Measurements from ENCODE around the gene CD6. TPM values are rescaled to one million over a fixed set of nuclear protein-coding genes. Genes with fewer than 3 reads are reported as not detected.

Gene CD6
- total RNA-seq, 1 donor from 2014 or later, result 12.0 TPM

DNA sequence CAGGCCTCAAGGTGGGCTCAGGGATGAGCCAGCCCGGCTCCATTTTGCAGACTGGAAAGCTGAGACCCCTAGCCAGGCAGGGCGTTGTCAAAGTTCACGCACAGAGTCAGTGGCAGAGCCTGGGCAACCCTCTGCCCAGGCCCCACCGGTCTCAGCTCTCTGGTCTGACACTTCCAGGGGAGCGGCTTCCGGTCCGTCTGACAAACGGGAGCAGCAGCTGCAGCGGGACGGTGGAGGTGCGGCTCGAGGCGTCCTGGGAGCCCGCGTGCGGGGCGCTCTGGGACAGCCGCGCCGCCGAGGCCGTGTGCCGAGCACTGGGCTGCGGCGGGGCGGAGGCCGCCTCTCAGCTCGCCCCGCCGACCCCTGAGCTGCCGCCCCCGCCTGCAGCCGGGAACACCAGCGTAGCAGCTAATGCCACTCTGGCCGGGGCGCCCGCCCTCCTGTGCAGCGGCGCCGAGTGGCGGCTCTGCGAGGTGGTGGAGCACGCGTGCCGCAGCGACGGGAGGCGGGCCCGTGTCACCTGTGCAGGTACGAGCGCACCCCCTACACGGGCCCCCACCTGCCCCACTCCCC, 36.0 kb downstream of the CD6 start:
- Mint-ChIP-seq H3K4me3 (peak overlapping the region; percentile 74), H3K27ac (no peak overlapping the region), H3K36me3 (ENCODE audit: low read depth) (no peaks in the 10 kb centered on the region), H3K4me1 (peaks cover 26% of the 10 kb centered on the region), H3K27me3 (peaks cover 6% of the 10 kb centered on the region), H3K9me3 (no peaks in the 10 kb centered on the region)
- POLR2A ChIA-PET, result interaction anchor here (0.5 to 0.7 kb wide), 4 partner anchors 16 to 775 kb away, joined by 3 to 4 read pairs (median 4); no protein-coding TSS in a partner anchor
- CTCF ChIA-PET, result interaction anchor here (1.2 to 1.4 kb wide), 2 partner anchors 38 to 121 kb away, joined by 3 to 4 read pairs; no protein-coding TSS in a partner anchor
- DNase-seq (no peak), ATAC-seq (ENCODE audit: low read depth) (peak; percentile 62)
- TF ChIP-seq CTCF (IDR thresholded peaks at IDR 0.05), result no peak
- intact Hi-C loops (cut with micrococcal nuclease), result no loop called here

- Mint-ChIP-seq H3K27me3 (peaks cover 6% of the 10 kb centered on the region), H3K4me3 (peak overlapping the region; percentile 74), H3K4me1 (peaks cover 31% of the 10 kb centered on the region), H3K36me3 (ENCODE audit: low read depth) (no peaks in the 10 kb centered on the region), H3K27ac (no peak overlapping the region), H3K9me3 (no peaks in the 10 kb centered on the region)
- DNase-seq, result no peak
- peak; percentile 50 for ATAC-seq (ENCODE audit: low read depth)
- intact Hi-C loops (cut with micrococcal nuclease), result no loop called here
- no peak for TF ChIP-seq CTCF (IDR thresholded peaks at IDR 0.05)
- CTCF ChIA-PET, result interaction anchor here (1.2 to 2.4 kb wide), 3 partner anchors 38 to 120 kb away, joined by 3 to 6 read pairs (median 4); no protein-coding TSS in a partner anchor
- POLR2A ChIA-PET, result interaction anchor here (0.5 to 0.7 kb wide), 3 partner anchors 15 to 776 kb away, joined by 3 to 4 read pairs (median 4); no protein-coding TSS in a partner anchor
These were observed 36.7 kb downstream of the CD6 start for GRCh38 chr11:61007956-61008896.

GRCh38 chr11:61008971-61009370, 37.5 kb downstream of the CD6 start:
- CTCF ChIA-PET, result interaction anchor here (2.4 kb wide), 1 partner anchor 39 kb away, joined by 6 read pairs; no protein-coding TSS in a partner anchor
- intact Hi-C loops (cut with micrococcal nuclease), result no loop called here
- peaks cover 6% of the 10 kb centered on the region for H3K27me3 Mint-ChIP-seq
- POLR2A ChIA-PET, result no interaction called here
- no peaks in the 10 kb centered on the region for H3K36me3 Mint-ChIP-seq (ENCODE audit: low read depth)
- no peaks in the 10 kb centered on the region for H3K9me3 Mint-ChIP-seq
- ATAC-seq (ENCODE audit: low read depth) (no peak), DNase-seq (no peak)
- no peak overlapping the region for H3K4me3 Mint-ChIP-seq
- H3K27ac Mint-ChIP-seq, result no peak overlapping the region
- H3K4me1 Mint-ChIP-seq, result peaks cover 31% of the 10 kb centered on the region
- TF ChIP-seq CTCF (IDR thresholded peaks at IDR 0.05), result no peak

- intact Hi-C loops (cut with micrococcal nuclease), result no loop called here
- DNase-seq, result no peak
- Mint-ChIP-seq H3K9me3 (no peaks in the 10 kb centered on the region), H3K36me3 (ENCODE audit: low read depth) (no peaks in the 10 kb centered on the region), H3K4me1 (peaks cover 31% of the 10 kb centered on the region), H3K27me3 (peaks cover 6% of the 10 kb centered on the region), H3K4me3 (no peak overlapping the region), H3K27ac (no peak overlapping the region)
- no peak for ATAC-seq (ENCODE audit: low read depth)
- TF ChIP-seq CTCF (IDR thresholded peaks at IDR 0.05), result no peak
- POLR2A ChIA-PET, result interaction anchor here (0.8 kb wide), 1 partner anchor 21 kb away, joined by 3 read pairs; no protein-coding TSS in a partner anchor
- CTCF ChIA-PET, result interaction anchor here (2.4 kb wide), 1 partner anchor 40 kb away, joined by 6 read pairs; no protein-coding TSS in a partner anchor
These were observed 38.2 kb downstream of the CD6 start for GRCh38 chr11:61009392-61010275.

Data from activated B cell treated with CpG ODN at 0.5 μM for 24 hours (primary cell).